Measurements from ENCODE around the gene LEAP2. TPM values are rescaled to one million over a fixed set of nuclear protein-coding genes. Genes with fewer than 3 reads are reported as not detected.

LEAP2 gene, protein sequence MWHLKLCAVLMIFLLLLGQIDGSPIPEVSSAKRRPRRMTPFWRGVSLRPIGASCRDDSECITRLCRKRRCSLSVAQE
- total RNA-seq: 2.7 and 3.8 TPM in 2 replicates

DNA sequence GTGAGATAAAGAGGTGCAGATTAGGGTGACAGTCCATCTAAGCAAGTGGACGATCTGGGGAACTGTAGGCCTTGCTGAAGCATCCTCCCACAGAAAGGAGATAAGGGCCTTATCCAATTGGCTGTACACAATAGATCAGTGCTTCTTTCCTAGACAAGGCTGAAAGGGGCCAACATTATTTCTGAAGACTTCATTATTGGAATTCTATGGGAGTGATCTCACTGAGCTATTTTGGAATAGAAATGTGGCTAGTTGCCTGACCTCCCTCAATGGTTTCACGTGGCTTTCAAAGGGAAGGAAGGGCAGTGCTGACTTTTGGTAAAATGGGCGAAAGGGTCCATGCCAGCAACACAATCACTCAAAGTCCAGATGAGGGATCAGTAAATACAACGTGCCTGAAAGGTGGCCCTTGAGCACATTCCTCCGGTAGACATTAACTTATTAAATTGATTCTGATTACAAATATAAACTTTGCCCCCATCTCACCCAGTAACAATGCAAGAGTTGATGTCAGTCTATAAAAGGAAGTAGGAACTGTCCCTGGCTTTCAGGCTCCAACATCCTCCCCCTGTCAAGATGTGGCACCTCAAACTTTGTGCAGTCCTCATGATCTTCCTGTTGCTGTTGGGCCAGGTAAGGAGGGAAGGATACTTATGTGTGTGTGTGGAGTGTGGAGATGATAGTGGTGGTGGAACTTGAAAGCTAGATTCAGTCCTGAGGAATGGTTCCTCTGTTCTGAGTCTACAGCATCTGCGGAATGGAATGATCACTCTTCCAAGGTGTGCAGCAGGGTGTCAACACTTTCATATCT is at the start of gene LEAP2:
Gene LEAP2, plus strand, starts transcription at position 550 of the 811 bp plus-strand sequence. Its CDS starts 27 bp downstream, at position 577.
- intact Hi-C loops (cut with micrococcal nuclease): no loop called here

DNA sequence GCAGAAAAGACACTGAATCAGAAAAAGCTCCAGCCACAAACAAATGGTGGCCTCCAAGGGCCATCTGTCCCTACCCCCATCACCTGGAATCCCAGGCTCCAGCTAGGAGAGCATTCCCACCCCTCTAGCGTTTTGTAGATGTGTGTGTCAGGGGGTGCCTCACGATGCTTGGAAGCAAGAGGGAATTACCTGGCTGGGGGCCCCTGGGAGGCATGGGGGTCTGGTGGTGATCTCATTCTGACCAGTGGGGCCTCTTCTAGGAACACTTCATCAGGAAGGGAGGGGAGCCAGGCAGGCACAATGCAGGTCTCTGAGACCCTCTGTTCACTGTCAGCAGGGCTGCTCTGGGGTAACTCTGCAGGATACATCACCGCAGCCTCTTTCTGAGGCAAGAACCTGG is 49.0 kb upstream of the LEAP2 start:
- intact Hi-C loops (cut with micrococcal nuclease): no loop called here

DNA sequence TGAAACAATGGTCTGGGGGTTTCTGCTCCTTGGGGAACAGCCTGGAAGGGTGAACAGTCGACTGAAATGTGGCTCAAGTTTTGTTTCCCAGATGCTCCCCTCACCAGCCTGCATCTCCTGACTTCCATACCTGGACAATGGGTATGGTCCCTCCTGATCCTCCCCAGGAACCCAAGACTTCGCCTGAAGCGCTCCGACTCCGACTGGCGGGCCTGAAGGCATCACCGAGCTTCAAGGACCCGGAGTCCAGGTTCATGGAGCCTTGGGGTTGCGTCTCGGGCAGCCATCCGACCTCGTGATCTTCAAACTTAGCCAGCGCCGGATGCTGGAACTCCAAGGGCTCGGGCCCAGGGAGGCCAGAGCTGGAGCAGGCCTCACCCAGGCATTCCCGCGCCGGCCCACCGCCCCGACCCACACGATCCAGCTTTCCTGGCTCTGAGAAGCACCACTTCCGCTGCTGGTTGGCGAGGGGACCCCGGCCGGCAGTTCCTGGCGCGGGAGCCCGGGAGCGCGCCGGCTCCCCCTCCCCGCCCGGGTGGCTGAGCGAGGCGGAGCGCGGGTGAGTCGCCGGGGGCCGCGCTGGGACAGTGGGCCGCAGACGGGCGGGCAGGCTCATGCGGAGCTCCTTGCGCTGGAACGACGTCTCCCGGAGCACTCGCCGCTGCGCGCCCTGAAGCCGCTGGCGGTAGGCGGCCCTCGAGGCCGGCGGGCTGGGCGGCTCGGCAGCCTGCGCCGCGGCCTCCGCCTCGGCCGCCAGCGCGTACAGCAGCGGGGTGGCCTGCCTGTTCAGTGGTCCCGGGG is 48.2 kb upstream of the LEAP2 start:
- intact Hi-C loops (cut with micrococcal nuclease): no loop called here

DNA sequence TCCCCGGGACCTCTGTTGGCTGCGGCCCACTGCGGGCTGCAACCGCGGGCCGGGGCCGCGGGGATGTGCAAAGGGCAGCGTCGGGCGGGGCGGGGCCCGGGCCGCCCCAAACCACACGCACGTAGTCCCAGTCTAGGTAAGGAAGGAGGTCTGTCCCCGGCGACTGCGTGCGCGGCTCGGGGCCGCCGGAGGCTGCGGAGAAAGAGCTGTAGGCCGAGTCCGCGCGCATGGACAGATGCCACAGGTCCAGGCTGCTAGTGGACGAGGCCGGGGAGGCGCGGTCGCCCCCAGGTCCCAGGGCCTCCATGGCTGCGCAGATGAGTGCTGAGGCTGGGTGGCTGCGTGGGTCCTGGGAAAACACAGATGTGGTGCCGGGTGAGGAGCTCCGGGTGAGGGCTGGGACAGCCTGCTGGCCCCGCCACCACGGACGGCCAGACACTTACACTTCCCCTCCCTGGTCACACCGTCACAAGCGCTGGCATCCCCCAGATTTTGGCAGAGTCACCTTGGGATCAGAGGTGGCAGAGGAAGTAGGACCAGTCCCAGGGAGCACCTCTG is 47.6 kb upstream of the LEAP2 start:
- intact Hi-C loops (cut with micrococcal nuclease): no loop called here

DNA sequence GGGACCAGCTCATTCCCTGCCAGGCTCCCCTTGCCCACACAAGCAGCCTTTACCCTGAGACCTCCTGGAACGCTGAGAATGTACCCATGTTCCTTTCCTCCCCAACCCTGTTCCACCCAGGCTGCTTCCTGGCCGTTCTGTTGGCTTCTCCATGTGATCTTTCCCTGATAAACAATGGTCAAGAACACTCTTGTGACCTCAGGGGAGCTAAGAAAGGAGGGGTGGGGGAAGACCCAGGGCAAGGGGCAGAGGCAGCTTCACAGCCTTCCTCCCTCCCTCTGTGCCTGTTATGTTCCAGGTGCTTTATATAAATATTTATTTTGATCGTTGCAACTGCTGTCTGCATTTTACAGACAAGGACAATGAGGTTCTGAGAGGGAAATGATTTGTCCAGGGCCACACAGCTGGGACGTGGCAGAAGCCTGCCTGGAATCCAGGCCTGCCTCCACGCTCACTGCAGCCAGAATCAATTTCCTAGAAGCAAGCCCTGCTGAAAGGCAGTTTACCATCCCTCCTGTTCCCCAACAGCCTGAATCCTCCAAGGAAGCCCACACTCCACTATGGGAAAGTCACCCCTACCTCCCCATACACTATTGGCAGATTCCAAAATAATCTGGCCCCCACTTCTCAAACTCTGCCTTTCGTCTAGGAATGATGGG is 46.9 kb upstream of the LEAP2 start:
- intact Hi-C loops (cut with micrococcal nuclease): no loop called here

DNA sequence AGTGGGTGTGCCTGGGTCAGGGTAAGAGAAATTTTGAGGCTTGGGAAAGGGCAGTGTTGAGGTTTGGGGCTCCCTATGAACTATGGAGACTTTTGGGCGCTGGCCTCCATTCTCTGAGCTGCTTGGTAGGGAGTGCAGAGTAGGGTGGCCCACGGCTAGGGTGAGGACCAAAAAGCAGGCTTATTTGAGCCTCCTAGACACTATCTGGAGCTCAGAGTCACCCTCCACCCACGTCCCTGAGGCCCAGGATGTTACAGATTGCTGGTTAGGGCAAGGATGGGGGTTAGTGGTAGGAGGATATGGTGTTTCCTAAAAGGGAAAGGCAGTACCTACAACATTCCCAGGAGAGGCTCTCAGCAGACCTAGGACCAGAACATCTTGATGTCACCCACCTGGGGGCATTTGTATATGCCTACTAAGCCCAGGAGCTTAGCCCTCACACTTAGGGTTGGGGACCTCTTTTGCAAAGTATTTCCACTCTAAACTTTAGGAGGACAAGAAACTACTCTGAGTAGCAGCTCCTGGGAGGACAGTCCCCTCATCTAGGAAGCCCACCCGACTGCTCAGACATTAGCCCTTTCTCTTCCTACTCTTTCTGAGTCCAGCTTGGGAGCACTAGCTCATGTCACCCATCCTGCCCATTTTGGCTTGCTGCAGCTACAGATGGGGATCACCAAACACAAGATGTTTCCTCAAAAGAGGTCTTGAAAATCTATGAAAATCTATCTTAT is 45.4 kb upstream of the LEAP2 start:
- intact Hi-C loops (cut with micrococcal nuclease): no loop called here

DNA sequence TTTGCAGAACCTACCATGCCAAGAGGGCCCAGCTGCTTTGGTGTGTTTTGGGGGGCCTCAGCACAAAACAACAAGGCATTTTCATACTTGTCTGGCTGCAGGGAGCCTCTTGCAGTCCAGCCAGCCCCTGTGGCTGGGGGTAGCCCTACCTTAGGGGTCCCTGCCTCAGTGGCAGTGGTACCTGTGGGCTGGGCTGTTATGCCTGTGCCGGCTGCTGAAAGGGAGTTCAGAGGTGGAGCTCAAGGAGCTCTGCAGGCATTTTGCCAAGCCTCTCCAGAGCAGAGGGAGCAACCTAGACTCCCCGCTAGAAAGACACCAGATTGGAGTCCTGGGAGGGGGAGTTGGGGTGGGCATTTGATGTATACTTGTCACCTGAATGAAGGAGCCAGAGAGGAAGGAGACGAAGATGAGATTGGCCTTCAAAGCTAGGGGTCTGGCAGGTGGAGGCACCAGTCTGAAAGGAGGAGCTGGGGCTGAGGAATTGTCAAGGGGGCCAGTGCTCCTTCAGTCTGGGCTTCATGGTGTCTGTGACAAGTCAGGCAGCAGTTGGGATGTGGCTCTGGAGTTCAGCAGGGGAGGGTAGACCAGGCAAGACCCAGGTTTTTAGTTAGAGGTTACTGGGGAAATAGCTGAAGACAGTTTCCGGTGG is 44.5 kb upstream of the LEAP2 start:
- intact Hi-C loops (cut with micrococcal nuclease): no loop called here

DNA sequence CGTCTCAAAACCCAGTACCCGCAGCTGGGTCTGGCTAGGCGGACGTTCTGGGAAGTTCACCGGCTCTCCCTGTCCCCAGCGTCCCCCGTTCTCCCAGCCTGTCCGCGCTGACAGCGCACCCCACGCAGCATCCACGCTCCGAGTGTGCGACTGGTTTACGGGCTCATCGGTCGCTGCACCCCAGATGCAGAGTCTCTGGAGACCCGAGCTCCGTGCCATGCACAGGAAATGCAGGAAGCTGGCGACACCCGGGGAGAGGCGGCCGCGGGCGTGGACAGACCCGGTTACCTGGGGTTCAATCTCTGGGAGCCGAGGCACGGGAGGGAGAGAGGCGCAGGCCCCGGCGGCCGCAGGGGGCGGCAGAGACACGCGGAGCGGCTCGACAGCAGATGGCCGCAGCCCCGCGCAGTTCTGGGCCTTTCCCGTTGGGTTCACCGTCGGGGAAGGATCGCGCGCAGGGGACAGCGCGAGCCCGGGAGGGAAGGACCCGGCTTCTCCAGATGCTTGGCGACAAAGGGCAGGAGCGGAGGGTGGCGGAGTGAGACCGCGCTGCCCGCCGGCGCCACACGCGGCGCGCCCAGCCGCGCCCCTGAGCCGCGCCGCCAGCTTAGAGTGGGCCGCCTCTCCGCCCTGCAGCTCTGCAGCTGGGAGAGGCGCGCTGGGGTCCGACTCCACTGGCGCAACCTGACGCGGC is 43.6 kb upstream of the LEAP2 start:
- intact Hi-C loops (cut with micrococcal nuclease): loop anchor here (1.0 kb wide), 3 partner anchors 36 to 221 kb away; partner anchors contain the start of genes GDF9 and UQCRQ

DNA sequence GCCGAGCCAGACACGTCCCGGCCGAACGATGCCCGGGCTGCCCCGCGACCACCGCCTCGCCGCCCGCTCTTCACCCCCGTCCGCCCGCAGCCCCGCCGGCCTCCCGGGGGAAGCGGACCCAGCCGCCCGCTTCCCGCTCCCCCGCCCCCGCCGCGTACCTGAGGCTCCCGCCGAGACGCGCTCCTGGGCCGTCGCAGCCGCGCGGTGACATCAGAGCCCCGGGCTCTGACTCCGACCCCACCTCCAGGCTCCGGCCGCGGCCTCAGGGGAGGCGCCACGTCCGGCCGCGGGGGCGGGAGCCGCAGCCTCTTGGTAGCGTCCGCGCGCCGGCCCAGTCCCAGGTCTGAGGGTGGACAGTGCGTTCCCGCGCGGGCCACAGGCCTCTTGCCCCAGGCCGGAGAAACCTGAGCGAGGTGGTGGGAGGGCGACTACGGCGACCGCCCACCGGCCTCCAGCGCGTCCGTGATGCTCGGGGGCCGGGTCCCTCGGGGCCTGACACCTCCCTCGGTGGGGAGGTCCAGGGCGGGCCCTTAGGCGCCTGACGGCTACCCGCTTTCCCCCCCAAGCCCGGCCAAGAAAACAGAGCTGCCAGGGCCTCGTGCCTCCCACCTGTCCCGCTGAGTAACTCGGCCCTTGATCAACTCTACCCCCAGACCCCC is 42.9 kb upstream of the LEAP2 start, which contains the start of gene SHROOM1:
Gene SHROOM1, minus strand, starts transcription at position 212 of the 659 bp plus-strand sequence. CDS start 4,507 bp downstream, outside the sequence.
- intact Hi-C loops (cut with micrococcal nuclease): loop anchor here (1.0 kb wide), 3 partner anchors 36 to 221 kb away; partner anchors contain the start of genes GDF9 and UQCRQ

DNA sequence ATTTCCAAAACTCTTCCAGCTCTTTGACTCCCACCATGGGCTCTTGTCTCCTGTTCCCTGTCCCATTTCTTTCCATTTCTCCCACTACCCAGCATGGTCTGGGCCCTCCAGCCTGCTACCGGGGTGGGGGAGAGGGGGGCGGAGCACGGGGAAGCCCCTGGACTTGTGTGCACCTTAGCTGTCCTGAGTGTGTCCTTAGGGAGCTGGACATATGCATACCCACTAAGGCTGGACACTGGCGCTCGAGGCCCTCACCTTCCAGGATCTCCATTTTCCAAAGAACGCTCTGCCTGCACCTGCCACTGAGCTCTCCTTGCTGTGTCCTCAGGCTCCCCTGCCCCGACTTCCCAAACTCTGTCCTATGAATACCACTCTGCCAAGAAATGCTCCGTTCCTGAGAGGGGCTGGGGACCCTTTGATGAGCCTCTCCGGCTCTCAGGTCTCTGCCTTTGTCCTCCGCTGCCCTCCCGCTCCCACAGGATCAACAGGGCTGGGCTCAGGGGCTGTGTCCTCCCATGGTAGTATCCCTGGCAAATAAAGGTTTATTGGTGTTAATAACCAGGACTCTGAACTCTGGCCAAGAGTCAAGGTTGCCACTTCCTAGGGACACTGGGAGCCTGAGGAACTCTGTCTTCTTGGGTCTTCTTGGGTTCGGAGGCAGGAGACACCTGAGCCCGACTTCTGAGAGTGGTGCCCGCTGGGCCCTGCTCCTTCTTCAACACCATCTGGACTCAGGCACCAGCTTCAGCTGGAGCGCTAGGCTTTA is 42.2 kb upstream of the LEAP2 start:
- intact Hi-C loops (cut with micrococcal nuclease): no loop called here

DNA sequence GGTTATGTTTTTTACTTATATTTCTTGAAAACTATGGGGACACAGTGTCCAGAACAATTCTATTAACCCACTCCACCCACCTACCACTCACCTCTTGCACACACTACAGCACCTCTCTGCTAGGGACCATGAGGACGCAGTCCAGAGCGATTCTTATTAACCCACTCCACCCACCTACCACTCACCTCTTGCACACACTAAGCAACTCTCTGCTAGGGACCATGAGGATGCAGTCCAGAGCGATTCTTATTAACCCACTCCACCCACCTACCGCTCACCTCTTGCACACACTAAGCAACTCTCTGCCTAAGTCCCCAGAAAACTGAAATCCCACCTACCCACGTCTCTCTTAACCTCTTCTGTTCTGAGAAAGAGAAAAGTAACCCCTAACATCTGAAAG is 40.9 kb upstream of the LEAP2 start:
- intact Hi-C loops (cut with micrococcal nuclease): no loop called here

DNA sequence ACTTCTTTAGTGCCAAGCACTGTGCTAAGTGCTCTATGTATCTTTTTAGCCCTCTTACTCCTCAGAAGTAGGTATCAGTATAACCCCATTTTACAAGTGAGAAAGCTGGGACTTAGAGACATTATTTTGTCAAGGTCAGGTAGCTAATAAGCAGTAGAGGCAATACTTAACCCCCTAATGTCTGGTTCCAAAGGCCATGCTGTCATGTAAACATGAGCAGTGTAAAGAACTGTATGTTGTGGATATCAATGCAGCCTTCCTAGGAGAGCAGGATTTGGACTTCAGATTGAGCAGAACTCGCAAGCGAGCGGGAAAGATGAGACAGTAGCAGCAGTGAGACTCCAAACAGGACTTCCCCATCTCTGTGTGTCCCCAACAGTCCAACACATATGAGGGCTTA is 39.4 kb upstream of the LEAP2 start:
- intact Hi-C loops (cut with micrococcal nuclease): no loop called here

DNA sequence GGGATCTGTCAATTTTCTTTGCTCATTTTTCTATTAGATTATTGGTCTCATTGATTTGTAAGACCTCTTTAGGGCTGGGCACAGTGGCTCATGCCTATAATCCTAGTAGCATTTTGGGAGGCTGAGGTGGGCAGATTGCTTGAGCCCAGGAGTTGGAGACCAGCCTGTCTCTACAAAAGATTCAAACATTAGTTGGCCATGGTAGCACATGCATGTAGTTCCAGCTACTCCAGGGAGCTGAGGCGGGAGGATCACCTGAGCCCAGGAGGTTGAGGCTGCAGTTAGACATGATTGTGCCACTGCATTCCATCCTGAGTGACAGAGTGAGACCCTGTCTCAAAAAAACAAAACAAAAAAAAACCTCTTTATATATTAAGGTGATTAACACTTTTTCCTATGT is 36.6 kb upstream of the LEAP2 start:
- intact Hi-C loops (cut with micrococcal nuclease): no loop called here

DNA sequence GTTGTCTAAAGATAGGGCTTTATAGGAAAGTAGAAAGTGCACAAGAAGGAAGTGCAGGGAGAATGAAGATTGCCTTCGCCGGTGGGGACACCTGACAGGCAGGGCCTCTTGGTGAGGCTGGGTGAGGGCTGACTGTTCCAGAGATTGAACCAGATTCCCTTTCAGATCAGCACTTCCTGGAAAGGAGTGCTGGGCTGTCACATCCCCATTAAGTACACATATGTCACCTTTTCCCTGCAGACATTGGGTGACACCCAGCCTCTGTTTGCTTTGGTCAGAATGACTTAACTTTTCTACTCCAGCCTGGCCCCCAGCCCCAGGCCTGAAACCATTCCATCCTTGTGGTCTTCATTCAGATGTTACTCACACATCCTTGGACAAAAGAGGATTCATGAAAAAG is 35.6 kb upstream of the LEAP2 start:
- intact Hi-C loops (cut with micrococcal nuclease): no loop called here

DNA sequence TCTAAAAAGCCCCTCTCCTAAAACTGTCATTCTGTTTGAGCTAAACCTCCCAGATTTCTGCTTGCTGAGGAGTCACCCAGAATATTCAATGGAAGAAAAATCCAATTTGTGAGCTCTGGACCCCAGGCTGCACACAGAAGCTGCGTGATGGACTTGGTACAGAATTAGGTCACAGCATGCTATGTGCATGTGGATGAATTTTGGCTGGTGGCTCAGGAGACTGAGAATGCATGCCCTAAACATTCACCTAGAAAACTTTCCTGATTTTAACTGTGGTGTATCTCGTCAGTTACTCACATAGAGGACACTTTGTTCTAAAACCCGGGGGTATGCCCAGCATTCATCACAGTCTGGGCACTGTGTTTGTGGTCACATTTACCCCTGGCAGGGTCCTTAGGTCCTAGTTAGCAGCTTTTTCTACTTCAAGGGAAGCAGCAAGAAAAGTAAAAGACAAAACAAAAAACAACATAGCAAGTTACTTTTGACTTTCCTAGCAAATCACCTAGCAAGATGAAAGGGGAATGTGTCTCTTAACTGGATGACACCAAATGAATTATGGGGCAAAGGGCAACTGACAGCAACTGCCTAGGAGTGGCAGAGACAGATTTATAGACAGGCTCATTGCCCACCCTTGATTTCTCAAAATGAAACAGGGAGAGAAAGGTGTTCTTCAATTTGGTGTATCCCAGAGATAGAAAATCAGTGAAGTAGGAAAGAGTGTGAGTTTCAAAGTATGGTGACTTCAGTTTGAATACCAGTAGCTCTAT is 34.8 kb upstream of the LEAP2 start:
- intact Hi-C loops (cut with micrococcal nuclease): no loop called here

DNA sequence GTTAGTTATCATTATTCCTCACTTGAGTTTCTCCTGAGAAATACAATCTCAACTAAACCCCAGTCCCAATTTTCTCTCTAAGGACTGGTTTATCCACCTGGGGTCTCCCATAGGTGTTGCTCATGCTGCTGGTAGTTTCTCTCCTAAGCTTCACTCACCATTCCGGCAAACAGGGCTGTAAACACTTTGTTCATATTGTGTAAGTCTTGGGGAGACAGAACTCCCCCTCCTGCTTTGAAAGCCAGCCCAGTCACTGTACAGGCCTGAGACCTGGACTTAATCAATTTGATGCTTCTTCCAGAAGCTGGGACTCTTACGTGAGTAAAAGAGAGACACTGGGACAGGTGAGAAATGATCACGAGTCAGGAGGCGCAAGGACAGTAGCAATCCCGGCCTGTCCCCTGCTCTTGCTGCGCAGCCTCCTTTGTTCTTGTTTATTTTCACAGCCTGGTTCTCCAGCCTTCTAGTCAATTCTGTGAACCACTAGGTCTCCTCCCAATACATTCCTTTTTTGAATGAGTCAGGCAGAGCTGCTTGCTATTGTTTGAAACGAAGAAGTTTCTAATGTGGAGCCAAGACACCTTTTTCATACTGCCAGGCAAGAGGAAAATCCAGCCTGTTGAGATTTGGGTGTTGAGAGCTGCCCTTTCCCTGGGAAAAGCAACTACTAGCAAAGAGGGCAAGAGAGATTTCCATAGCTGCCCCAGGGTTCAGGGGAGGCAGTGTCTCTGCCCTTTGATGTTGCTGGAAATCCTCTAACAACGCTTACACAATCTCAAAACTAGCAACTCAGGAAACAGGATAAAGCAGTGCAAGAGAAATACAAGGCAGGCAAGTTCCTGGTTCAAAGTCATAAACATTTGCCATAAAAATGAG is 33.8 kb upstream of the LEAP2 start:
- intact Hi-C loops (cut with micrococcal nuclease): no loop called here

Data from T-helper 1 cell treated with Interleukin-12 subunit alpha and Interleukin-12 subunit beta and Interleukin-4 antibody, amounts not matched to agents 30 ng/mL and 1 ng/mL, for 36 hours (primary cell).